HEK293 (cell line): Measurements from ENCODE around the gene CNPPD1.

ENCODE experiments used
- CTCF ChIP-seq: fragments of 450-650 bp; formaldehyde crosslinking; IDR thresholded peaks from 2 replicates; pipeline ENCODE4 v1.5.1; 2016; ENCODE audit warnings: missing biosample characterization, missing genetic modification characterization
- REPIN1 ChIP-seq: fragments of 450-650 bp; formaldehyde crosslinking; IDR thresholded peaks from 2 replicates; pipeline ENCODE4 v1.5.1; 2017; ENCODE audit warnings: missing biosample characterization, missing genetic modification characterization, low read depth
- YY1 ChIP-seq: fragments of 450-650 bp; formaldehyde crosslinking; IDR thresholded peaks from 2 replicates; pipeline ENCODE4 v1.5.1; 2018; ENCODE audit warnings: missing biosample characterization, missing genetic modification characterization
- ZBTB1 ChIP-seq: fragments of 450-650 bp; formaldehyde crosslinking; IDR thresholded peaks from 2 replicates; pipeline ENCODE4 v1.5.1; 2016; ENCODE audit warnings: missing biosample characterization, missing genetic modification characterization
- ZBTB11 ChIP-seq: fragments of 450-650 bp; formaldehyde crosslinking; conservative IDR thresholded peaks from 2 replicates; pipeline ENCODE4 v1.5.1; 2016; ENCODE audit warnings: low read depth, missing biosample characterization, missing genetic modification characterization
- ZBTB7A ChIP-seq: fragments of 450-650 bp; formaldehyde crosslinking; IDR thresholded peaks from 2 replicates; pipeline ENCODE4 v1.5.1; 2016; ENCODE audit warnings: low read depth, missing biosample characterization, missing genetic modification characterization
- ZNF362 ChIP-seq: fragments of 450-650 bp; formaldehyde crosslinking; IDR thresholded peaks from 2 replicates; pipeline ENCODE4 v1.5.1; 2016; ENCODE audit warnings: missing biosample characterization, missing genetic modification characterization
- ZNF416 ChIP-seq: fragments of 450-650 bp; formaldehyde crosslinking; IDR thresholded peaks from 2 replicates; pipeline ENCODE4 v1.5.1; 2016; ENCODE audit warnings: missing biosample characterization, missing genetic modification characterization

GRCh38 chr2:219163156-219163555 lies 13.6 kb downstream of the CNPPD1 start:
- TF ChIP-seq CTCF (tag by site-specific recombination) = no peak
- TF ChIP-seq ZNF362 (tag by site-specific recombination) = no peak
- TF ChIP-seq ZNF416 (tag by site-specific recombination) = no peak
- TF ChIP-seq REPIN1 (tag by site-specific recombination) = no peak
- TF ChIP-seq ZBTB11 = no peak
- no peak for TF ChIP-seq YY1 (tag by site-specific recombination)
- no peak for TF ChIP-seq ZBTB1 (tag by site-specific recombination)
- TF ChIP-seq ZBTB7A (tag by site-specific recombination) = no peak
